ENCODE results near the gene CD37. TPM values are rescaled to one million over a fixed set of nuclear protein-coding genes. Genes with fewer than 3 reads are reported as not detected.

Gene CD37
- total and polyA plus RNA-seq, 8 donors: 2.2 to 30.3 (median 6.3) TPM; not detected in 2

- TF ChIP-seq POLR2AphosphoS5 (IDR thresholded peaks at IDR 0.05) (no peak), CTCF (IDR thresholded peaks at IDR 0.05) (no peak), POLR2A (IDR thresholded peaks at IDR 0.05) (no peak), EP300 (IDR thresholded peaks at IDR 0.05) (no peak)
- Histone ChIP-seq H3K27ac (no peak overlapping the region), H3K9me3 (no peaks in the 10 kb centered on the region), H3K36me3 (no peaks in the 10 kb centered on the region), H3K4me1 (peaks cover 0 to 13% (median 1%) of the 10 kb centered on the region in 4 donors), H3K4me3 (no peak overlapping the region), H3K27me3 (peaks cover 0 to 57% (median 8%) of the 10 kb centered on the region in 3 donors)
- intact Hi-C loops (cut with DNase I; ENCODE audit: low total_unique reads): no loop called here
- no peak for DNase-seq
- 89 to 96% (median 89%) methylated on average over 15 to 20 of the region's 20 CpGs for WGBS, 5 donors
These were observed 54.2 kb downstream of the CD37 start for GRCh38 chr19:49389406-49389805.

Small RNA genes within 50 kb of the gene (small RNA-seq; reads per million reads assigned to genes)
- 0 reads per million in 4 donors for gene MIR4324

Other genes starting within 250 kb of the CD37 start
- gene SNRNP70, start 250.0 kb upstream of the CD37 start, total RNA-seq: 1,000 to 10,000 TPM in 1 of 5 donors, 100 to 1,000 TPM in 4; 163 to 3,365 (median 235) TPM
- gene SNRNP70, start 250.0 kb upstream of the CD37 start, polyA plus RNA-seq: 100 to 1,000 TPM; 170 to 258 (median 192) TPM
- gene LIN7B, start 221.0 kb upstream of the CD37 start, total RNA-seq: 100 to 1,000 TPM in 1 of 5 donors, 10 to 100 TPM in 2, 1 to 10 TPM in 1, not detected in 1; 5.5 to 118 (median 30.5) TPM
- gene LIN7B, start 221.0 kb upstream of the CD37 start, polyA plus RNA-seq: 10 to 100 TPM in 2 of 3 donors, 1 to 10 TPM in 1; 4.0 to 18.1 (median 11.5) TPM
- gene C19orf73, start 216.3 kb upstream of the CD37 start, total RNA-seq: not detected
- gene C19orf73, start 216.3 kb upstream of the CD37 start, polyA plus RNA-seq: 1 to 10 TPM; 3.4 to 4.2 (median 3.7) TPM
- 10 to 100 TPM in 1 of 5 donors, 1 to 10 TPM in 3, under 1 TPM in 1; 0.45 to 12.7 (median 4.2) TPM for gene PPFIA3, start 215.9 kb upstream of the CD37 start, total RNA-seq
- gene PPFIA3, start 215.9 kb upstream of the CD37 start, polyA plus RNA-seq: 10 to 100 TPM in 1 of 3 donors, 1 to 10 TPM in 2; 7.2 to 19.7 (median 9.7) TPM
- gene HRC, start 180.0 kb upstream of the CD37 start, total RNA-seq: 1 to 10 TPM in 2 of 5 donors, not detected in 3; 1.7 to 8.1 TPM
- gene HRC, start 180.0 kb upstream of the CD37 start, polyA plus RNA-seq: under 1 TPM; 0.44 to 0.83 (median 0.61) TPM
- gene TRPM4, start 177.6 kb upstream of the CD37 start, total RNA-seq: 1,000 to 10,000 TPM in 1 of 5 donors, 100 to 1,000 TPM in 3, 10 to 100 TPM in 1; 29.0 to 1,449 (median 158) TPM
- gene TRPM4, start 177.6 kb upstream of the CD37 start, polyA plus RNA-seq: 10 to 100 TPM; 11.8 to 34.3 (median 26.6) TPM
- 1 to 10 TPM in 1 of 5 donors, under 1 TPM in 1, not detected in 3; 0.92 to 5.4 TPM for gene SLC6A16, start 10.2 kb upstream of the CD37 start, total RNA-seq
- gene SLC6A16, start 10.2 kb upstream of the CD37 start, polyA plus RNA-seq: 1 to 10 TPM in 2 of 3 donors, under 1 TPM in 1; 0.44 to 2.5 (median 1.2) TPM
- 10 to 100 TPM in 4 of 5 donors, 1 to 10 TPM in 1; 4.3 to 42.0 (median 17.8) TPM for gene TEAD2, start 27.0 kb downstream of the CD37 start, total RNA-seq
- gene TEAD2, start 27.0 kb downstream of the CD37 start, polyA plus RNA-seq: 10 to 100 TPM; 21.8 to 35.4 (median 26.6) TPM
- gene DKKL1, start 28.5 kb downstream of the CD37 start, total RNA-seq: not detected
- gene DKKL1, start 28.5 kb downstream of the CD37 start, polyA plus RNA-seq: under 1 TPM in 1 of 3 donors, not detected in 2; 0.35 TPM
- gene KASH5, start 52.8 kb downstream of the CD37 start, total RNA-seq: under 1 TPM in 1 of 5 donors, not detected in 4; 0.37 TPM
- under 1 TPM in 1 of 3 donors, not detected in 2; 0.20 TPM for gene KASH5, start 52.8 kb downstream of the CD37 start, polyA plus RNA-seq
- gene PTH2, start 88.0 kb downstream of the CD37 start, total RNA-seq: not detected
- gene PTH2, start 88.0 kb downstream of the CD37 start, polyA plus RNA-seq: not detected
- gene GFY, start 90.0 kb downstream of the CD37 start, total RNA-seq: not detected
- not detected for gene GFY, start 90.0 kb downstream of the CD37 start, polyA plus RNA-seq
- 1 to 10 TPM in 3 of 5 donors, not detected in 2; 1.1 to 2.0 (median 1.8) TPM for gene SLC17A7, start 106.1 kb downstream of the CD37 start, total RNA-seq
- gene SLC17A7, start 106.1 kb downstream of the CD37 start, polyA plus RNA-seq: under 1 TPM; 0.25 to 0.76 (median 0.65) TPM
- gene PIH1D1, start 116.4 kb downstream of the CD37 start, total RNA-seq: 100 to 1,000 TPM in 1 of 5 donors, 10 to 100 TPM in 4; 58.9 to 193 (median 70.7) TPM
- gene PIH1D1, start 116.4 kb downstream of the CD37 start, polyA plus RNA-seq: 100 to 1,000 TPM in 2 of 3 donors, 10 to 100 TPM in 1; 94.5 to 110 (median 108) TPM
- gene ALDH16A1, start 117.8 kb downstream of the CD37 start, total RNA-seq: 100 to 1,000 TPM in 1 of 5 donors, 10 to 100 TPM in 4; 27.9 to 198 (median 42.6) TPM
- 10 to 100 TPM; 32.2 to 43.1 (median 42.5) TPM for gene ALDH16A1, start 117.8 kb downstream of the CD37 start, polyA plus RNA-seq
- gene FLT3LG, start 138.8 kb downstream of the CD37 start, total RNA-seq: 1 to 10 TPM in 2 of 5 donors, not detected in 3; 1.3 to 8.3 TPM
- 10 to 100 TPM; 11.0 to 14.5 (median 11.8) TPM for gene FLT3LG, start 138.8 kb downstream of the CD37 start, polyA plus RNA-seq
- 1,000 to 10,000 TPM; 2,540 to 5,817 (median 2,738) TPM for gene RPL13A, start 152.2 kb downstream of the CD37 start, total RNA-seq
- gene RPL13A, start 152.2 kb downstream of the CD37 start, polyA plus RNA-seq: 1,000 to 10,000 TPM; 3,482 to 5,177 (median 4,220) TPM
- 1,000 to 10,000 TPM in 4 of 5 donors, 100 to 1,000 TPM in 1; 581 to 4,374 (median 2,993) TPM for gene RPS11, start 161.0 kb downstream of the CD37 start, total RNA-seq
- 1,000 to 10,000 TPM; 5,306 to 7,461 (median 5,501) TPM for gene RPS11, start 161.0 kb downstream of the CD37 start, polyA plus RNA-seq
- gene FCGRT, start 177.3 kb downstream of the CD37 start, total RNA-seq: 100 to 1,000 TPM in 4 of 5 donors, 10 to 100 TPM in 1; 90.2 to 634 (median 183) TPM
- 10 to 100 TPM; 79.0 to 94.8 (median 92.0) TPM for gene FCGRT, start 177.3 kb downstream of the CD37 start, polyA plus RNA-seq
- gene RCN3, start 192.6 kb downstream of the CD37 start, total RNA-seq: 100 to 1,000 TPM in 1 of 5 donors, 10 to 100 TPM in 2, 1 to 10 TPM in 1, not detected in 1; 3.1 to 553 (median 18.1) TPM
- 10 to 100 TPM in 2 of 3 donors, 1 to 10 TPM in 1; 9.9 to 17.6 (median 10.1) TPM for gene RCN3, start 192.6 kb downstream of the CD37 start, polyA plus RNA-seq
- gene NOSIP, start 245.2 kb downstream of the CD37 start, total RNA-seq: 100 to 1,000 TPM in 1 of 5 donors, 10 to 100 TPM in 4; 18.1 to 354 (median 70.5) TPM
- gene NOSIP, start 245.2 kb downstream of the CD37 start, polyA plus RNA-seq: 100 to 1,000 TPM in 2 of 3 donors, 10 to 100 TPM in 1; 94.6 to 154 (median 113) TPM
- 10 to 100 TPM in 1 of 5 donors, 1 to 10 TPM in 2, not detected in 2; 5.9 to 12.5 (median 10.0) TPM for gene PRRG2, start 245.9 kb downstream of the CD37 start, total RNA-seq
- gene PRRG2, start 245.9 kb downstream of the CD37 start, polyA plus RNA-seq: 10 to 100 TPM in 1 of 3 donors, 1 to 10 TPM in 2; 8.6 to 14.7 (median 9.0) TPM